ENCODE results near the gene SLC16A12.
"Not testable (repeated sequence)": the region's sequence is repeated elsewhere in the genome, so short reads cannot be mapped to it uniquely, and the experiment has no call there.

SLC16A12 gene

DNA sequence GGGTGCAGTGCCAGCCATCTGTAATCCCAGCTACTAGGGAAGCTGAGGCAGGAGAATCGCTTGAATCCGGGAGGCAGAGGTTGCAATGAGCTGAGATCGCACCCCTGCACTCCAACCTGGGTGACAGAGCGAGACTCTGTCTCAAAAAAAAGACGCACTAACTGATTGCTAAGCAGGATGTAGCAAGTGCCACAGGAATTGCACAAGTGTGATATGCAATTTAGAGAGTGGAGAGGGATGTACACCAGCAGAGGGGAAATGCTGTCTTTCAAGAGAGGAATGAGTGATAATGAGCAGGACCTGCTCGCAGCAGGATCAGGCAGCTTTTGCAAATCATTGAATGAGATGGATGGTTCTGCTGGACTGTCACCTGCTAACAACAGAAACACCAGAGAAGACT lies 13.3 kb upstream of the SLC16A12 start:
- no peak for DNase-seq

DNA sequence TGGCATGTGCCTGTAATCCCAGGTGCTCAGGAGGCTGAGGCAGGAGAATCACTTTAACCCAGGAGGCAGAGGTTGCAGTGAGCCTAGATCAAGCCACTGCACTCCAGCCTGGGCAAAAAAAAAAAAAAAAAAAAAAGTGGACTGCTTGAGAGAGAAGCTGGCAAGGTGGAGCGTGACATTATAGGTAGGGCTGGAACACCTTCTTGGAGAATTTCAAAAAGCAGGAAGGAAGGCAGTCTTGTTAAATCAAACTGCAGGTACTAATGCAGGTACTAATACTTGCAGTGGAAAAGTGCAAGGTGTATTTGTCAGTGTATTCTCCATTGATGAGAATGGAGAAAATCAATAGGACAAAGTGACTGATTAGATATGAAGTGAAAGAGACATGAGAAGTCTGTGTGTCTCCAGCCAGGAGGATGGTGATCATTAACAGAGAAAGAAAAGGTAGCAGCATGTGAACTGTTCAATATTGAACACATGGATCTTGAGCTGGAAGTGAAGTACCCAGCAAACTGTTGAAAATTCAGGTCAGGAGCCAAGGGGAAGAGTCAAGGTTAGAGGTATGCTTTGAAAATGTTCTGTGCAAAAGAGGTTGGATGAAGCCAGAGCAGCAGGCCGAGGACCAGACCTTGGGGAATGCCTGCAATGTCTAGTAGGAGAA lies 12.6 kb upstream of the SLC16A12 start:
- no peak for DNase-seq

DNA sequence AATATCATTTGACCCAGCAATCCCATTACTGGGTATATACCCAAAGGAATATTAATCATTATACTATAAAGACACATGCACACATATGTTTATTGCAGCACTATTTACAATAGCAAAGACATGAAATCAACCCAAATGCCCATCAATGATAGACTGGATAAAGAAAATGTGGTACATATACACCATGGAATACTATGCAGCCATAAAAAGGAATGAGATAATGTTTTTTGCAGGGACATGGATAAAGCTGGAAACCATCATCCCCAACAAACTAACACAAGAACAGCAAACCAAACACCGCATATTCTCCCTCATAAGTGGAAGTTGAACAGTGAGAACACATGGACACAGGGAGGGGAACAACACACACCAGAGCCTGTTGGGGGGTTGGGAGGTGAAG lies 11.3 kb upstream of the SLC16A12 start:
- DNase-seq, result not testable (repeated sequence)

DNA sequence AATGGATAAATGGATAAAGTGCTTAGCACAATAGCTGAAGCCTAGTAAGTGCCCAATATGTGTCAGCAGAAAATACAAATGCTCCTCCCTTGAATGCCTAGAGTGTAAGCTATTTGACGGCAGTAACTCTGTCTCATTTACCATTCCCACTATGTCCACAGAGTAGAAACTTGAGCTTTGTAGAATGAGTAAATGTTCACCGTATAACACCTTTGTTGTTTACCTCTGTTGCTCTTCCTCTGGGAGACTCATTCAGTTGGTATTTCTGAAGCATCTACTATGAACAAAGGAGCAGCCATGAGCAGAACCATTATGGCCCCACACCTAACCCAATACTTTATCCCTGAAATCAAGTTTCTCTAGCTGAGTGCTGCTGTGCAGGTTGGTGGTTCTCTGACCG lies 8.4 kb upstream of the SLC16A12 start:
- no peak for DNase-seq

DNA sequence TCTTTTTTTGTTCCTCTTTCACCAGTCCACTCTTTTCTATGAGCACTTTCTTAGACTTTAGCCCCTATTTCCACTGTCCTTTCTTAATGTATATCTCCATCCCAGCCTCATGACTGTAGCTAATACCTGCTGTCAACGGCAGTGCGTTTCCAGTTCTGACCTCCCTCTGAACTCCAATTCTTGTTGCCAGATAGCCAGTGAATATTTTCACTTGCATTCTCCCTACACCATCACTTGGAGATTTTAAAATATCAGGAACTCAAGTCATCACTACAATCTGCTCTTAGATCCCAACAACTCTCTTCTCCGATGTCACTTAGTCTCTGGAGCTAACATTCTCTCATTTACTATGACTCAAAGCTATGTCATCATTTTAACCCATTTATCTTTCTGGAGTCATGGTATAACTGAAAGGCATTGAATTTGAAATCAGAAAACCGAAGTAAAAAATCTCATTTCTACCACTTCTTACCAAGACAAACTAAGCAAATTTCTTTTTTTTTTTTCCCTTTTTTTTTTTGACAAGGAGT lies 5.1 kb upstream of the SLC16A12 start:
- DNase-seq, result no peak

DNA sequence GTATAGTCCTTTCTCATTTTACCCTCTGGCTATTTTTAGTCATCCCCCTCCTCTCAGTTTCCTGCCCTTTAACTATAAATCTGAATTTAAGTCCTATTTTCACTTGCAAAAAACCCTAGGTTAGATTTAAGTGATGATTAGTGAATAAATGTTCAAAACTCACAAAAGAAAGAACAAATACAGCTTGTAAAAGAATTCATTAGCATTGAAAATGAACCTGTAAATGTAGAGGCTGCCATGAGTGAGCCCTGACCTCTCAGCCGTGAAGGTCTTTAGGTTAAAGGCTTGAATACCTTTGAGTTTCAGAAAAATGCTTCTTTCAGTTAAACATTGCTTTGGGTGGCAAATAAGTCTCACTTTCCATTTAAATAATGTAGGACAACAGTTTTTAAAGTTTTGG lies 2.0 kb upstream of the SLC16A12 start:
- DNase-seq, result no peak

DNA sequence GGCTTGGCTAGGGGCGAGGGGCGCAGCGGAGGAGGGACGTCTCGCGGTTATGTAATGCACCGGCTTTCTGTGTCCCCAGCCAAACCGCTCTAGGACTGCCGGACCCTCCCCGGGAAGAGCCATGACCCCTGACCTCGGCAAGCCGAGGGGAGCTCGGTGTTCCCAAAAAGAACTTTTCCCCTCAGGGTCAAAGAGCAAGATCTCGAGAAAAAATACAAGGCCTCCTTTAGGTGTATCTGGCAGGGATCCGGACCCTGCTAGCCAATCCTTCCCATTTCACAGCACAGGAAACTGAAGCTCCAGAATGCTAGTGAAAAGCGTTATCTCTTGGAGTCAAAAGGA lies 590 bp upstream of the SLC16A12 start:
- no peak for DNase-seq

DNA sequence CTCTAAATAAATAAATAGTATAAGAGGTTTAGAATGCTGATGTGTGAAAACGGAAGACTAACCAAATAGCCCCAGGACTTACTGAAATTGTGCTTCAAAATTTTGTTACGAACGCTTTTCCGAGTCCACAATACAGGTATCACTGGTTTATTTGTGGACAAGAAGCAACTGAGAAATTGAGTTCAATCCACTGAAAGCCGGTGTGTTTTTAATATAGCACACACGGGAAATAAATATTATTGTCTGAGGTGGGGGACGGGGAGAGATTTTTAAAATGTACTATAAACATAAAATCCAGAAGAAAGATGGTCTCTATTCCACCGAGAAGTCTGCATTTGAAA lies 598 bp downstream of the SLC16A12 start:
- DNase-seq, result no peak

DNA sequence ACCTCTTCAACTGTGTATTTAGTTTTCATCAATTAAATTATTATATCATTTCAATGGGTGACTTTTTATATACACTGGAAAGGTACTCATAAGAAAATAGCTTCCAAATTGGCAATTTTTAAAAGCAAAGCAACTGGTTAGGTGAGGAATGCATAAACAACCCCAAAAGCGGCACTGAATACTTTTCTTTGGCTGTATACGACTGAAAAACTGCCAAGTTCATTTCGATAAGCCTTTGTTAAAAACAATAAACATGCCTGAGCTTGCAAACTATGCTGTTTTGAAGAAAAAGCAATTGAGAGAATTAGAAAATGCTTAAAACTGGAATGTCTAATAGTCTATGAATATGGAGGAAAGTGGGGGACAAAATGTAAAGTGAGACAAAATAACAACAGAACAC lies 2.9 kb downstream of the SLC16A12 start:
- no peak for DNase-seq

DNA sequence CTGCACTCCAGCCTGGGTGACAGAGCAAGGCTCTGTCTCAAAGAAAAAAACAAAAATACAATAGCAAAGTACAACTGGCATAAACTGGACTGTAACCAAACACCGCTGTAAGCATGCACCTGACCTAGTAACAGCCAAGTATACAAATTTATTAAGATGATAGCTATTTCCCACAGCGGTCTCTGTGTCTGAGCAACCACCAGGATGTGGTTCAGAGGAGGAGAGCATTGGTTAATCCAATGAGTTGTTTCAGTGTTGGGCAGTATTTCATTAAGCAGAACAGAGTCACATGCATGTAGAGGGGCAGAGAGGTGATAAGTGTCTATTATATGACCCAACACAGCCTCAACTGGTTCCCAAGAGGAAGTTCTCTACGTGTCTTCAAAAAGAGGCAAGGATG lies 4.0 kb downstream of the SLC16A12 start:
- DNase-seq, result no peak

DNA sequence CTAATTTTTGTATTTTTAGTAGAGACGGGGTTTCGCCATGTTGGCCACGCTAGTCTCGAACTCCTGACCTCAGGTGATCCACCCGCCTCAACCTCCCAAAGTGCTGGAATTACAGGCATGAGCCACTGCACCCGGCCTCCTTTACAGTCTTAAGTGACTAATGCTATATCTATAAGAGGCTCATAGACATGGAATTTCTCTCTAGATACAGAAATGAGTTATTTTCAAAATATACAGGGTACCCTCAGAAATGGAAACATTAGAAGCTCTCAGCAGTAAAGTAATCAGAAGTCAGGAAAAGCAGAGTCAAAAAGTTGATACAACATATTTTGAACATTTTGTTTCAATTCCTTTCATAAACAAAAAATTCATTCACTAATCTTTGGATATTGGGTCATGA lies 5.7 kb downstream of the SLC16A12 start:
- DNase-seq, result not testable (repeated sequence)

DNA sequence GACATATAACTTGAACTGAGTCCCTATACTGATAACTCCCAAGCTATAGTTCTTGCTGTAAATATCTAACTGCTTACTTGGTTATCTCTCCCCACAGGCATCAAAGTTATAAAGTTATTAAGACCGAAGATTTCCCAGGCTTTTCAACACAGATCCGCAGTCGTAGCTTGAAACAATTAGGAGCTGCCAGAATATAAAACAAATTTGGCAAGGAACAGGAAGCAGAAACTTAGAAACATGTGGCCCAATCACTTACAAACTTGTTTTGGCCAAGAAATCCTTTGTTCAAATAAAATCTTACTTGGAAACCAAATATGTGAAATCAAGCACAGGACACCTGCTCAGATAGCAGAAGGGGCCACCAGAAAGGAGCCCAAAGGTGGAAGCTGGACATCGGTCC lies 9.0 kb downstream of the SLC16A12 start:
- DNase-seq, result no peak

DNA sequence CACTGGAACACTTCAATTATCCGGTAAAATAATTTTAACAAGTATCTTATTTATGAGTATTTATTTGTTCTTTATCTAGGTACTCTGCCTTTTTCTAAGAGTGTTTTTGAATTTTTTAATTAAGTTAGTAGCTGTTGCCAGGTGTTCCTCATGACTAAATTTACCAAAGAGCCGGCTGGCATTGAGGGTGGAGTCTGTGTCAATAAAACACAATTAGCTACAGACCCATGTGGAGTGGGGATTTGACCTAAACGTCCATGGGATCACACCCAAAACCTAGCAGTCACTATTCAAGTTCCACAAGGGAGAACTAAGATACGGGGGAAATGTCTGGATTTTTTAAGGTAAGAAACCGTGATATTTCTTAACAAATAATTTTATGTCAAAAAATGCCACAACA lies 9.8 kb downstream of the SLC16A12 start:
- DNase-seq, result no peak

DNA sequence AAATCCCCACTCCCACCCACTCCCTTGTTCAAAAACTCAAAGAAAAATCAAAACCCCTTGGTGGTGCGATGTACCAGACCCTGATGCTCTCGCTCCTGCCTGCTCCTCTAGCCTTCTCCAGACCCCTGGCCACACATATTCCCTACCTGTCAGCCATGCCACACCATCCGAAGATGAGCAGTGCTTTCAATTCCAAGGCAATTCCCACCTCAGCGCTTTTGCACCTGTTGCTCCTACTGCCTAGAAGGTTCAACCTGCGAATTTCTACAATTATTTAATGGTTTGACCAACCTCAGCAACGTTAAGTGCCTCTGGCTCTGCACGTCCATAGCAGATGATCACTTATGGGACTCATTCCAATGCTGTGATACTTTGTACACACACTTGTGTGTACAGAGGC lies 11.1 kb downstream of the SLC16A12 start:
- DNase-seq, result no peak

DNA sequence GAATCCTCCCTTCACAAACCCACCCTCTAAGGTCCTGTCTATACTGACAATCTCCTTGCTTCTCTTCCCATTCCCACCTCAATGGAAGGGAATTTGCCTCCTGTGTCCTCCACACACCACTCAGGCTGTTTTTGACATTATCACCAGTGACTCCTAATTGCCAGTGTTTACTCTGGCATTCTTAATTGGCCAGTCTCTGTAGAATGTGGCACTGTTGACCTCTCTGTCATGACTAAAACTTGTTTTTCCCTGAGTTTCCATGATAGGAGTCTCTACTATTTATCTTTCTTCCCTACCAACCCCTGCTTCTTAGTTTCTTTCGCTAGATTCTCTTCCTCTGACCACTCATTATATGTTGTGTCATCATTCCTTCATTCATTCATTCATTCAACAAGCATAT lies 12.1 kb downstream of the SLC16A12 start:
- DNase-seq, result no peak

DNA sequence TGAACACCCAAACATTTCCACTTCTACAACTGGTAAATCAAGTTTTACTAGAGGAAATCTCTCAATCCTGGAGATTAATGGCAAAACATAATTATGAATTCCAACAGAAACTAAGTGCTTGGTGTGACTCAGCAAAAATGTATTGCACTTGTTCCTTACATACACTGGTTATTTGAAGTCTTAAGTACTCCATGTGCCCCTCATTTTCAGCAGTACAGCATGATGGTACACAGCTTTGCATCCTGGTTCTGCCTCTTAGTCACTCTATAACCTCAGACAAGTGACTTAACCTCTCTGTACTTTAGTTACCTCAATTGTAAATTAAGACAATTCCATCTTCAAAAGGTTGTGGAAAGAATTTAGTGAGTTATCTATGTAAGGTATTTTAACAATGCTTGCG lies 12.9 kb downstream of the SLC16A12 start:
- DNase-seq, result no peak

DNA sequence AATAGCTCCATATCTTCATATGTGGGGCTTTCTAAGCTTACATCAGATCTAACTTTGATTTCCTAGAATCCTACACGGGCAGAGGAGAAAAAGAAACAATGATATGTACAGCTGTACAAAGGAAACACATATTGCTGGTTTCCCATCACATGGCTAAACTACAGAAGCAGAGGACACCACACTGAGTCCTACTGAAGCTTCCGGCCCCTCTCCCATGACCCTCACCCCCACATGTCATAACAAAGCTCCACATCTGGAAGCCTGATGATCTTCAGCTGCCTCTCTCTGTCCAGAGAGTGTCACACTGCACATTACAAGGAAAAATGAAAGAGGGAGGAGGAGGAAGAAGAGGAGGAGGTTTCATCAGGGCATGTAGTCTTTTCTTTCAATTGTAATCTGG lies 14.0 kb downstream of the SLC16A12 start:
- no peak for DNase-seq

DNA sequence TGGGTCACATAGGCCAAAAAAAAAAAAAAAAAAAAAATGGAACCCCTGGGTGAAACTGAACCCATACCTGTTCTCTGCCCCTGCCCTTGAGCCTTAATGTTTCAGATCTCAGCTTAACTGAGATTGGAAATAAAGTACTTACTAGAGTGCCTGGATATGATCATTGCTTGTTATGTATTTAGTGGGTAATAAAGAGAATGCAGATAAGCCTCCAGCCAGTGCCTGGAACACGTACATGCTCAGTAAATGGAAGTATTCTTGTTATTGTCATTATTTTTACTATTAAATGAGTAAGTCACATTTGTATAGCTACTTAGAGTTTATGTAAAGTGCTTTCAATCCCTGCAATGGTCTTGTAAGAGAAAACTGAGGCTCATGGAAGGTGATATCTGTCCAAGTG lies 14.7 kb downstream of the SLC16A12 start:
- no peak for DNase-seq

DNA sequence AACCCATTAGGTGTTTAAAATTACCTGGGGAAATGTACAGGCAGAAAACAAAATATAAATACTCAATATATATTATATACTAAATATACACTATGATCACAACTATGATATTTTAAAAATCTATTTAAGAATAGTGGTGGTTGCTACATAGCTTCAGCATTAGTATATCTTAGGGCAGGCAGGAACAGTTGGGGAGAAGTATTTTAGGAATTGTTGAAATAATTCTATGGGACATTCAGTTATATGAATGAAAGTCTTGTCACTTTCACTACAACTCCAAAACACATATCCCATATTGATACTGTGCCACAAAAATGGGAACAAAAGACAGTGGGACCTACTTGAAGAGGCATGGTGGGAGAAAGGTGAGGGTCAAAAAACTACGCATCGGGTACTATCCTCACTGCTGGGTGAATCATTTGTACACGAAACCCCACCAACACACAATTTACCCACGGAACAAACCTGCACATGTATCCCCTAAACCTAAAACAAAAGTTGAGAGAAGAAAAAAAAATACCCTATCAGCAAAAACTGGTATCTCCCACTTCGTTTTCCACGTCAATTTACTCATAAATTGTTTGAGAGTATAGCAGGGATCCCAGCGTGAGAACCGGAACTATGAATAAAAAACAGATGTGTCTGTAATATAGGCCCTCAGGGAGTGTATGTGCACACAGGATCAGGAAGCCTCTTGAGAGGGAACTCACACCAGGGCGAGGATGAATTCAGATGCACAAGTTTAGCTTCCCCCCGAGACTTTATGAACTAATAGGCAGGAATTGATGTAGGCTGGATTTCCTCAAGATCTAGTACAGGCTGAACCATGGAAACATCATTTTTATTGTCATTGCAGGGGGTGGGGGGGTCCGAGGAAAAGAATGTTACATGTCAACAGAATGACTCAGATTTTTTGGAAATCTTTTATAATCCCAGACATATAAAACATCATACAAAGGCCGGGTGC lies 16.2 kb downstream of the SLC16A12 start:
- no peak for DNase-seq

DNA sequence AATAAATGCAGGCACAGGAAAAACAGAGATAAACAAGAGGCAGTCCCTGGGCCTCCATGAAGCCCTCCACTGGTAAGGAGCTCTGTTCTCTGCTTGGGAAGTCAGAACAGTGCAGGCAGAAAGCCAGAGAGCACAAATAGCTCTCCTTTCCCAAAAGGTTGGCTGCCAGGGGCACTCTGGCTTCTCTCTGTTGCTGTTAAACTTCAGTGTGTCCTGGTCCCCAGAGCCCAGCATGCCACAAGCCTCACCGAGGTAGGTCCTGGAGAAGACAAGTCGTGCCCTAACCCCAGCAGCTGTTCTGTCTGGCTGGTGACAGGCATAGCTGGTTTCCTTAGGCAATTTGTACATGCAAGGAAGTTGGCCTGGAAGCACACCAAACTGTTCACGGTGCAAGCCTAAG lies 17.3 kb downstream of the SLC16A12 start:
- no peak for DNase-seq

DNA sequence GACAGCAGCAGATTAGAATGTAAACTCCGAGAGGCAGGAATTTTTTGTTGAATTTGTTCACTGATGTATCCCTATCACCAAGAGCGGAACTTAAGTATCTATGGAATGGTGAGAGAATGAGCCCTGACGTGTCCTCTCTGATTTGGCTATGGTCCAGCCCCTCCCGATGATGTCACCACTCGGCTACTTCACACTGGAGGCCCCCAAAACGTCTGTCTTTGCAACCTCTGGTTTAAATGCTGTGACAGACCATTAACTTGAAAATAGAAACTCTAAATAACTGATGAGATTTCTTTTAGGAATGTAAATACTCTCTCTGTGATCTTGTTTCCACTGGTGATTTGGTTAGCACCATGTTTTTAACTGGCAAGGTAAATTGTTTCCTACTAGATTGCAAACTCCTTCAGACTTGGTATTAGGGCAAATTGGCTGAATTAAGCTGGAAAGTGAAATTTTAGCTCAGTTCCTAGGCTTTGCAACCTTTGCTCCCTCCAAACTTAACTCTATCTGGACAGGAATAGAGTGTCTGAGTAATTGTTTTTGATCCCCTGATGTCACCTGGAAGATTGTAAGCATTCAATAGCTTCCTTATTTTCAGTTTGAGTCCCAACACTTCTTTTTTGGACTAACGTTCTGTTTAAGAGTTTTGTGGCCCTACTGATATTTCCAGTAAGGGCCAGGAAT lies 19.1 kb downstream of the SLC16A12 start:
- no peak for DNase-seq

DNA sequence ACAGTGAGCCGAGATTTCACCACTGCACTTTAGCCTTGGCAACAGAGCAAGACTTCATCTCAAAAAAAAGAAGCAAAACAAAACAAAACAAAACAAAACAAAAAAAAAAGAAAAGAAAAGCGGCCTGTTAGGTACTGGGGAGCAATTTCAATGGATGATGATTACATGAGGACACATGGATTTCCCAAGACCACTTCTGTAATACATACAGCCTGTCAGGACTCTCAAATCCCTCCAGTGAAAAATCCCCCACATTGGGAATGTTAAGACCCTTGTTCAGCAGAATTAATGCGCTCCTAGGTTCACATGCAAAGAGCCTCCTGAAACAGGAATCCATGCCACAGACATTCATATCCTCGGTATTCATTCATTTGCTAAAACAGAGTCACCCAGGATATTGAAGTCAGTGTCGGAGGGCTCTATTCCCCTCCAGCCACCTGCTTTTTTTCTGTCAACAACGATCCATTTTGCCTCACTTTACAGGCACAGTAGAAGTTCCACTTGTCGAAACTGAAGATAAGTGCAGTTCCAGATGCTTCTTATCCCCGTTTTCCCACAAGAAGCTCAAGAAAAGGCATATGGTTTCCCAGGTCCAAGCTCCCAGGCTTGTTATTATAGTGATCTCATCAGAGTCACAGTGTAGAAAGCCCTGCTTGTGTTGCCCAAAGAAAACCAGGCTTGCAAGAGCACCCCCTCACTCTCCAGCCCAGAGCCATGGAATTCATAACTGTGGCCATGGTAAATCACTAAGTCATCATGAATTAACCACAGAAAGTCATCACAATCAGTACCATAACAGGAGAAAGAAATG lies 20.2 kb downstream of the SLC16A12 start:
- no peak for DNase-seq

DNA sequence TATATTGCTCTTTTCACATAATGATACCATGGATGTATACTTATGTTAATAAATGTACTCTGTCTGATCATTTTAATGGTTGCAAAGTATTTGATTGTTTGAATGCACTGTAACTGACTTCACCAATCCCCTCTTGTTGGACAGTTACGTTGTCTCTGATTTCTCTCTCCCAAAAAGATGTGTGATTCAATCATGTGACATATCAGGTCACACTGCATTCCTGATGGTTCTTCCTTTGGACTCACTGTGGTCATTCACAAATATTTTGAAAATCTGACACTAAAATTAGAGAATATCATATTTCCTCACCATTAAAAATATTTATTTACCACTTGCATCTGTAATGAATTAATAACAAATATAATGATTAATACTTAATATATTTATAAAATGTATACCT lies 22.2 kb downstream of the SLC16A12 start:
- DNase-seq, result no peak

Measured in CD4-positive, alpha-beta T cell treated with Interleukin-4 for 1 hour (primary cell).